ENCODE data around the gene FBXO36.

DNA sequence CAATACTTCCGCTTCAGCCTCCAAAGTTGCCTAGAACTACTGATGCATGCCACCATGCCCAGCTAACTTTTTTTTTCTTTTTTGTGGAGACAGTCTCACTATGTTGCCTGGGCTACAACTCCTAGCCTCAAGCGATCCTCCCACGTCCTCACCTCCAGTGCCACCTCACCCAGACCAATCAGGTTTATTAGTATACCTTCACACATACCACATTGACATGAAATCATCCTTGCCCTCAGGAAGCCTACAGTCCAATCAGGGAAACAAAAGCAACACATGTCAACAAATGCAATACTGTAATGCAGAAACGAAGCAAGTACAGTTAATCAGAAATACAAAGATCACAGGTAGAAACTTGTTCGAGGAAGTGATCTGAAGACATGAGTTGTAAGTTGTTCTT is 4.5 kb upstream of the FBXO36 start:
- TF ChIP-seq, protein P1, sequence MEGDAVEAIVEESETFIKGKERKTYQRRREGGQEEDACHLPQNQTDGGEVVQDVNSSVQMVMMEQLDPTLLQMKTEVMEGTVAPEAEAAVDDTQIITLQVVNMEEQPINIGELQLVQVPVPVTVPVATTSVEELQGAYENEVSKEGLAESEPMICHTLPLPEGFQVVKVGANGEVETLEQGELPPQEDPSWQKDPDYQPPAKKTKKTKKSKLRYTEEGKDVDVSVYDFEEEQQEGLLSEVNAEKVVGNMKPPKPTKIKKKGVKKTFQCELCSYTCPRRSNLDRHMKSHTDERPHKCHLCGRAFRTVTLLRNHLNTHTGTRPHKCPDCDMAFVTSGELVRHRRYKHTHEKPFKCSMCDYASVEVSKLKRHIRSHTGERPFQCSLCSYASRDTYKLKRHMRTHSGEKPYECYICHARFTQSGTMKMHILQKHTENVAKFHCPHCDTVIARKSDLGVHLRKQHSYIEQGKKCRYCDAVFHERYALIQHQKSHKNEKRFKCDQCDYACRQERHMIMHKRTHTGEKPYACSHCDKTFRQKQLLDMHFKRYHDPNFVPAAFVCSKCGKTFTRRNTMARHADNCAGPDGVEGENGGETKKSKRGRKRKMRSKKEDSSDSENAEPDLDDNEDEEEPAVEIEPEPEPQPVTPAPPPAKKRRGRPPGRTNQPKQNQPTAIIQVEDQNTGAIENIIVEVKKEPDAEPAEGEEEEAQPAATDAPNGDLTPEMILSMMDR (IDR thresholded peaks at IDR 0.05) = no peak
- TF ChIP-seq POLR2A (IDR thresholded peaks at IDR 0.05) = no peak

Data from esophagus squamous epithelium (tissue), 4 donors.